Activated CD8-positive, alpha-beta memory T cell treated with anti-CD3 and anti-CD28 coated beads for 48 hours (primary cell): Measurements from ENCODE around the gene CSHL1.
A peak's percentile ranks its signal among the peaks of the same experiment; 100 is the strongest.
"Not testable (repeated sequence)": the region's sequence is repeated elsewhere in the genome, so short reads cannot be mapped to it uniquely, and the experiment has no call there.

Experiments used
- DNase-seq, 3 experiments: peaks; one replicate each; pipeline ENCODE4 v3.0.0-alpha.2; 2020; ENCODE audit warnings: low read depth in 2 of 3, low spot score in 2 of 3

The CSHL1 gene

DNA sequence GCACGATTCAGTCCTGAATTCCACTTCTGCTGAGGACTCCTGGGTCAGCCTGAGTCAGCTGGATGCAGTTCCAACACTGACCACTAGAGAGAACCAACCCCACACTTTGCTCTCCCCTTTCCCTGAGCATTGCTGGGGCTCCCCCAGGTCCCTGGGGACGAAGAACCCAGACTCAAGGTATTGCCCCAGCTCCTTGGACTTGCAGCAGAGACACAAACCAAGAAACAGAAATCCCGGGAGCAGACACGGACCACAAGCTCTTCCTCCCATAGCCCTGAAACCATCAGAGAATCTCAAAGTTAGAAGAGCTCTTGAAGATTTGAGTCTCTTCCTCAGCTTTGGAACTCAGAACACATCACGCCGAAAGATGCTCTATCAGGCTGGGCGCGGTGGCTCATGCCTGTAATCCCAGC is 8.3 kb upstream of the CSHL1 start:
- DNase-seq = peak; percentile 24 to 49 (median 45)

DNA sequence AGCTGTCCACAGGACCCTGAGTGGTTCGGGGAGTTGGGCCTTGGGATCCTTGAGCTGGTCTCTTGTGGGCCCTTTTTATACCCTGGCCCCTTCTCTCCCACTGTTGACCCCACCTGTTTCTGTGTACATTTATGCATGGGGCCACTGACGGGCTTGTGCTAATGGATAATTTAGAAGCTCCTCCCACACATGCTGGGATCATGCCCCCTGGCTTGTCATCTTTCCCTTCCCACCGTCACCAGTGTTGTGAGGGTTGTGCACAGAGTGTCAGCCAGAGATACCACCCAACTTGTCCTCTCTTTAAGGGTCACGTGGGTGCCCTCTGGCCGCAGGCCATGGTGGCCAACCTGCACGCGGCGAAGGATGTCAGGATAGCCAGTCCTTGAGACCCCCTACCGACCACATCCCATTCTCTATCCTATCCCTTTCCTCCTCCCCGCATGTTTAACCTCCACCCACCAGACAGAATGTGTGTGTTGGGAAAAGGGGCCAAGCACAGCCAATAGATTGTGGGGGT is 7.8 kb upstream of the CSHL1 start, which contains the start of gene GH1:
Gene GH1 (minus strand): TSS at position 51 of the 517 bp plus-strand sequence. CDS start 63 bp downstream, outside the sequence.
- not testable (repeated sequence) for DNase-seq

DNA sequence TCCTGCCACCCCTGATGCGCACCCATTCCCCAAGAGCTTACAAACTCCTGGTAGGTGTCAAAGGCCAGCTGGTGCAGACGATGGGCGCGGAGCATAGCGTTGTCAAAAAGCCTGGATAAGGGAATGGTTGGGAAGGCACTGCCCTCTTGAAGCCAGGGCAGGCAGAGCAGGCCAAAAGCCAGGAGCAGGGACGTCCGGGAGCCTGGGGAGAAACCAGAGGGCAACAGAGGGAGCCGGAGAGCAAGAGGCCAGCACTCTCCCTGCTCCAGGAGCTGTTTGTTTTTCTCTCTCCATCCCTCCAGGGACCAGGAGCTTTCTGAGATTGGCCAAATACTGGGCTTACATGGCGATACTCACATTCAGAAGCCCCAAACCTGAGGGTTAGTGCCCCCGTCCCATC is 7.2 kb upstream of the CSHL1 start:
- DNase-seq = no peak

DNA sequence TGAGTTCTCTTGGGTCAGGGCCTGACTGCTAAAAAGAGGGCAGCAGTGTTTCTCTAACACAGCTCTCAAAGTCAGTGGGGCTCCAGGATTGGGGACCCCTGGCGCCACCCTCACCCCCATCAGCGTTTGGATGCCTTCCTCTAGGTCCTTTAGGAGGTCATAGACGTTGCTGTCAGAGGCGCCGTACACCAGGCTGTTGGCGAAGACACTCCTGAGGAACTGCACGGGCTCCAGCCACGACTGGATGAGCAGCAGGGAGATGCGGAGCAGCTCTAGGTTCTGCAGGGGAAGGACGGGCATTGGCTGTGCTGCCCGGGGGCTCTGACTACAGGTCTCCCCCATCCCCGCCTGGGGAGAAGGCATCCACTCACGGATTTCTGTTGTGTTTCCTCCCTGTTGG is 6.6 kb upstream of the CSHL1 start:
- DNase-seq = no peak

DNA sequence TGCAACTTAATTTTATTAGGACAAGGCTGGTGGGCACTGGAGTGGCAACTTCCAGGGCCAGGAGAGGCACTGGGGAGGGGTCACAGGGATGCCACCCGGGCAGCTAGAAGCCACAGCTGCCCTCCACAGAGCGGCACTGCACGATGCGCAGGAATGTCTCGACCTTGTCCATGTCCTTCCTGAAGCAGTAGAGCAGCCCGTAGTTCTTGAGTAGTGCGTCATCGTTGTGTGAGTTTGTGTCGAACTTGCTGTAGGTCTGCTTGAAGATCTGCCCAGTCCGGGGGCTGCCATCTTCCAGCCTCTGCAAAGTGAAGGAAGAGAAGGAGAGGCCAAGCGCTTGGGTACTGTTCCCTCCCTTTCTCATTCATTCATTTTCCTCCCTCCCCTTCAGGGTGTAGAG is 6.1 kb upstream of the CSHL1 start:
- DNase-seq = not testable (repeated sequence)

DNA sequence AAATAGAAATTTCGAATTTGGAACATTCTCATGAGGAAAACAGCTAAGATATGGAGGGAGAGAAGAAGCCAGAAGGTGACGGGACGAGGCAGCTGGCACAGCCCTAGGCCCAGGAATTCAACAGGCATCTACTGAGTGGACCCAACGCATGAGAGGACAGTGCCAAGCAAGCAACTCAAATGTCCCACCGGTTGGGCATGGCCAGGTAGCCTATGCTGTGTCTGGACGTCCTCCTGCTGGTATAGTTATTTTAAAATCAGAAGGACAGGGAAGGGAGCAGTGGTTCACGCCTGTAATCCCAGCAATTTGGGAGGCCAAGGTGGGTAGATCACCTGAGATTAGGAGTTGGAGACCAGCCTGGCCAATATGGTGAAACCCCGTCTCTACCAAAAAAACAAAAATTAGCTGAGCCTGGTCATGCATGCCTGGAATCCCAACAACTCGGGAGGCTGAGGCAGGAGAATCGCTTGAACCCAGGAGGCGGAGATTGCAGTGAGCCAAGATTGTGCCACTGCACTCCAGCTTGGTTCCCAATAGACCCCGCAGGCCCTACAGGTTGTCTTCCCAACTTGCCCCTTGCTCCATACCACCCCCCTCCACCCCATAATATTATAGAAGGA is 5.6 kb upstream of the CSHL1 start:
- no peak for DNase-seq

DNA sequence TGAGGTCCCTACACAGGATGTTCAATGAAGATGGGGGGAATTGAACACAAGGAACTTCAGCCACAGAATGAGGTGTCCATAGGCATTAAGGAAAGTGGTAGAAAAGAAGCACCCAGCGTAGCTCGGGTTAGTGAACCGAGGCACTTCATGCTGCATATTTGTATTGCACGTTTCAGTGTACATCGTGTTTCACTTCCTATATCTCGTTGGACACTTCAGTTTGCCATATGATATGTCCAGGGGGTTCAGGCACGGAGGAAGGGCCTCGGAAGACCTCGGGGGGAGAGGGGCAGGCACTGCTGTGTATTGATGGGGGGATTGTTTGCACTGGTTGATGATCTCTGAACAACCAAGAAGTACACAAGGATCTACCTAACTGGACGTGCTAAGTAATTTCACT is 4.7 kb upstream of the CSHL1 start:
- not testable (repeated sequence) for DNase-seq

DNA sequence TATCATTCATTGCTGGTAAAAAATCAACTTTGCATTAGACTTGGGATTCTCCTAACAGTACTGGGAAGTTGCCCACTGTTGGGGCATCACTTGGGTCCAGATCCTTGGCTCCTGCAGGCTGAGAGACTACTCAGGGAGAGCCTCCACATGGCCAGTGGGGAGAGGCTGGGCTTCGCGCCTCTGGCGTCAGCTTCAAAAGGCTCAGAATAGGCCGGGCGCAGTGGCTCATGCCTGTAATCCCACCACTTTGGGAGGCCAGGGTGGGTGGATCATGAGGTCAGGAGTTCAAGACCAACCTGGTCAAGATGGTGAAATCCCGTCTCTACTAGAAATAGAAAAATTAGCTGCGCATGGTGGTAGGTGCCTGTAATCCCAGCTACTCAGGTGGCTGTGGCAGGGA is 3.4 kb upstream of the CSHL1 start:
- no peak for DNase-seq

DNA sequence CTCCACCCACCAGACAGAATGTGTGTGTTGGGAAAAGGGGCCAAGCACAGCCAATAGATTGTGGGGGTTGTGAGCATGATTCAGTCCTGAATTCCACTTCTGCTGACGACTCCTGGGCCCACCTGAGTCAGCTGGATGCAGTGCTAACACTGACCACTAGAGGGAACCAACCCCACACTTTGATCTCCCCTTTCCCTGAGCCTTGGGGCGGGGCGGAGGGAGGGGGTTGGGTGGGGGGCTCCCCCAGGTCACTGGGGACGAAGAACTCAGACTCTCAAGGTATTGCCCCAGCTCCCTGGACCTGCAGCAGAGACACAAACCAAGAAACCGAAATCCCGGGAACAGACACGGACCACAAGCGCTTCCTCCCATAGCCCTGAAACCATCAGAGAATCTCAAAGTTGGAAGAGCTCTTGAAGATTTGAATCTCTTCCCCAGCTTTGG is 621 bp upstream of the CSHL1 start:
- peak in 2 of 3 experiments; percentile 44 to 73 for DNase-seq

DNA sequence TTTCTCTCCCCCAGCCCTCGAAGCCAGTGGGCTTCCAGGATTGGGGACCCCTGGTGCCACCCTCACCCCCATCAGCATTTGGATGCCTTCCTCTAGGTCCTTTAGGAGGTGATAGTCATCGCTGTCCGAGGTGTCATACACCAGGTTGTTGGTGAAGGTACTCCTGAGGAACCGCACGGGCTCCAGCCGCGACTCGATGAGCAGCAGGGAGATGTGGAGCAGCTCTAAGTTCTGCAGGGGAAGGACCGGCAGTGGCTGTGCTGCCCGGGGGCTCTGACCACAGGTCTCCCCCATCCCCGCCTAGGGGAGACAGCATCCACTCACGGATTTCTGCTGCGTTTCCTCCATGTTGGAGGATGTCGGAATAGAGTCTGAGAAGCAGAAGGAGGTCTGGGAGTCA is 962 bp downstream of the CSHL1 start:
- no peak for DNase-seq

DNA sequence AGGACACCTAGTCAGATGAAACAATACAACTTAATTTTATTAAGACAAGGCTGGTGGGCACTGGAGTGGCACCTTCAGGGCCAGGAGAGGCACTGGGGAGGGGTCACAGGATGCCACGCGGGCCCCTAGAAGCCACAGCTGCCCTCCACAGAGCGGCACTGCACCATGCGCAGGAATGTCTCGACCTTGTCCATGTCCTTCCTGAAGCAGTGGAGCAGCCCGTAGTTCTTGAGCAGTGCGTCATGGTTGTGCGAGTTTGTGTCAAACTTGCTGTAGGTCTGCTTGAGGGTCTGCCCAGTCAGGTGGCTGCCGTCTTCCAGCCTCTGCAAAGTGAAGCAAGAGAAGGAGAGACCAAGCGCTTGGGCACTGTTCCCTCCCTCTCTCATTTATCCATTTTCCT is 1.5 kb downstream of the CSHL1 start:
- DNase-seq = not testable (repeated sequence)

DNA sequence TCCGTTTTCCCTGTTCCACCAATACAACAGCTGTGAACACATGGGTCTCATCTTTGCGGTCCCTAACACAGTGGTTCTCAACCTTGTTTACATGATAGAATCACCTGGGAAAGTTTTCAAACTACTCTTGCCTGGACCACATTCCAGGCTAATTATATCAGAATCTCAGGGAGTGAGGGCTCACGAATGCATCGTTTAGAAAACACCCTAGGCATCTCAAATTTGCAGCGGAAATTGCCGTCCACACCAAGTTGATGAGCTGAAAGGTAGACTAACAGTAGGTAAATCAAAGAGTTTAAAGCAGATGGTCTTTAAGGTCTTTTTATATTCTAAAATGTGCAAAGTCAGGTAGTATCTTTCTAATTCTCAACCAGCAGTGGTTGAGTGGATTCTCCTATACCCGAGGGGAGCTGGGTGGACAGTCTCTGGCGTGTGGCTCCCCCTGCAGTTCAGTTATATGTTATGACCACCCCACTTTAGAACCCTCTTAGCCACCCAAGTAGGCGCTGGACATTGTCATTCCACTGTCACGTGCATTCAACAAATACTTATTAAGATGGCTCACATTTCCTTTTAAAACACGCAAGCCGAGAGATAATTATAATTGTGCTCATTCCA is 3.8 kb downstream of the CSHL1 start:
- DNase-seq = not testable (repeated sequence)

DNA sequence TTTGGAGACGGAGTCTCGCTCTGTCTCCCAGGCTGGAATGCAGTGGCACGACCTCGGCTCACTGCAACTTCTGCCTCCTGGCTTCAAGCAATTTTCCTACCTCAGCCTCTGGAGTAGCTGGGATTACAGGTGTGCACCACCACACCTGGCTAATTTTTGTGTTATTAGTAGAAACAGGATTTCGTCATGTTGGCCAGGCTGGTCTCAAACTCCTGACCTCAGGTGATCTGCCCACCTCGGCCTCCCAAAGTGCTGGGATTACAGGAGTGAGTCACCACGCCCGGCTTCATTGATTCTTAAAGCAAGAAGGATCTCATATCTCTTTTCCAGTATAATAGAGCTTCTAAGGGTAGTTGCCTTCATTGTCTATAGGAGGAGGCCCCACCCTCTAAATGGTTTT is 6.3 kb downstream of the CSHL1 start:
- not testable (repeated sequence) for DNase-seq

DNA sequence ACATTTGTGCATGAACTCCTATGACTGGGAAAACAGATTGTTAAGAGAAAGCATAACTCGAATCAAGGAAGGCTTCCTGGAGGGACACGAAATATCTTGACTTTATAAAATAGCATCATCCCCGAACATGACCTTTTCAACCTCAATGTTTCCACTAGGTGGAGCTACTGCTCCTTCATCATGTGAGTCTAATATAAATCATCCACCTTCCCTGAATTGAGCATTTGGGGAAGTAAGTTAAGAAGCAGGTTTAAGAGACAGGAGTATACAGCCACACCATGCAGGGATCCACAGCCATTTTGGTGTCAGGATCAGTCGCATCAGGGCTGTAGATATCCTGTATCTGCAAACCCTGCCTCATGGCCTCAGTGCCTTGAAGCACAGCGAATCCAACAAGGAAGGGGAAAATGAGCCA is 7.3 kb downstream of the CSHL1 start:
- not testable (repeated sequence) for DNase-seq

DNA sequence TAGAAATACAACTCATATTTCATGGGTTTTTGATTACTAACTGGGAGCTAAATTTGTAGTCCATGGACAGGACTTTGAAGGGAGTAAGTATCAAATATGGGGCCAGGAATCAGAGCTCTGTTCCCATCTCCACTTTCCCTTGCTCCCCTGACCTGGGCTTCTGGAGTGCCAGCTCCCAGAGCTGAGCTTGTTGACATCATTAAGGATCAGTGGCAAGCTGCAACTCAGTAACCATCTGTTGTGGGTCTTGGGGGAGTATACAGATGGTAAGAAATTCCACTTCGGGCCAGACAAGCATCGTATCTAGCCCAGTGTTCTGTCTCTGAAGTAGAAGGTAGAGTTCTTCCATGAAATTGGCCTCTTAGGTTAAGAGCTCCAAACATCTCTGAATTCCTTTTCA is 9.1 kb downstream of the CSHL1 start:
- not testable (repeated sequence) for DNase-seq

DNA sequence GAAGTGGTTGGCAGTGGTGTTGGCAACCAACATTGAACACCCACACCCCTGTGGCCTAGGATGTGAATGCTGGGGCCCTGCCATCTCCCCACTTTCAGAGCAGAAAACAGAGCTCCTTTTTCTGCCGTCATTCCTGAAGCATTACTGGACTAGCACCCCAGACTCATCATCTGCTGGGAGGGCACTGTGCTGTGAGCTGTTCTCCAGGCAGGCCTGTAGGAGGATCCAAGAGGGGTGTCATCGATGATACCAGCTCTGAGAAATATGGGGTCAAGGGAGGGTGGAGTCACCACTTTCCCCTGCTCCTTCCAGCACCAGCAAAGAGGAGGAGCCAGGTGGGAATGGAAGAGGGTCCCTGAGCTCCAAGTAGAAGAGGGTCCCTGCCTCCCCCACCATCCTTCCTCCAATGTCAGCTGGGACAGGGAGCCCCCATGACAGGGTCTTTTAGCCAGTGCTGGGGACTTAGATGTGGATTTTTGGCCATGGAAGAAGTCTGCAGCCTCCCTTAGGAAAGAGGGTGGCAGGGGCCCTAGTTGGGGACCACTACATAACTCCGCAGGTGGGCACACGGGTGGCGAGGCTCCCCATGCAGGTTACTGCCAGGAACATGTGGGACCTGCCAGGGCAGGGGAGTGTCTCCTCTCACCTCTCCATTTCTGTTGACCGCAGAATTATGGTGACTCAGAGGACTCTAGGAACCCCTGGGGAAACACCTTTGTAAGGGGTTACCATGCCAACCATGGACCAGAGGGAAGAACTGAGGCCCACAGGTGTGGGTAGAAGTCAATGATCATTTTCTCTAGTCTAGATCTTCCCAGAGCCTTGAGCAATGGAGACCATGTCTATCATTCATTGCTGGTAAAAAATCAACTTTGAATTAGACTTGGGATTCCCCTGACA is 11.9 kb downstream of the CSHL1 start:
- not testable (repeated sequence) for DNase-seq

DNA sequence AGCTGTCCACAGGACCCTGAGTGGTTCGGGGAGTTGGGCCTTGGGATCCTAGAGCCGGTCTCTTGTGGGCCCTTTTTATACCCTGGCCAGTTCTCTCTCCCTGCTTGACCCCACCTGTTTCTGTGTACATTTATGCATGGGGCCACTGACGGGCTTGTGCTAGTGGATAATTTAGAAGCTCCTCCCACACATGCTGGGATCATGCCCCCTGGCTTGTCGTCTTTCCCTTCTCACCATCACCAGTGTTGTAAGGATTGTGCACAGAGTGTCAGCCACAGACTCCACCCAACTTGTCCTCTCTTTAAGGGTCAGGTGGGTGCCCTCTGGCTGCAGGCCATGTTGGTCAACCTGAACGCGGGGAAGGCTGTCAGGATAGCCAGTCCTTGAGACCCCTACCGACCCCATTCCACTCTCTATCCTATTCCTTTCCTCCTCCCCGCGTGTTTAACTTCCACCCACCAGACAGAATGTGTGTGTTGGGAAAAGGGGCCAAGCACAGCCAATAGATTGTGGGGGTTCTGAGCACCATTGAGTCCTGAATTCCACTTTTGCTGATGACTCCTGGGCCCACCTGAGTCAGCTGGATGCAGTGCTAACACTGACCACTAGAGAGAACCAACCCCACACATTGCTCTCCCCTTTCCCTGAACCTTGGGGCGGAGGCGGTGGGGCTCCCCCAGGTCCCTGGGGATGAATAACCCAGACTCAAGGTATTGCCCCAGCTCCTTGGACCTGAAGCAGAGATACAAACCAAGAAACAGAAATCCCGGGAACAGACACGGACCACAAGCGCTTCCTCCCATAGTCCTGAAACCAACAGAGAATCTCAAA is 14.3 kb downstream of the CSHL1 start, which contains the start of gene CSH1:
Gene CSH1 (minus strand): TSS at position 51 of the 831 bp plus-strand sequence. CDS start 63 bp downstream, outside the sequence.
- not testable (repeated sequence) for DNase-seq

DNA sequence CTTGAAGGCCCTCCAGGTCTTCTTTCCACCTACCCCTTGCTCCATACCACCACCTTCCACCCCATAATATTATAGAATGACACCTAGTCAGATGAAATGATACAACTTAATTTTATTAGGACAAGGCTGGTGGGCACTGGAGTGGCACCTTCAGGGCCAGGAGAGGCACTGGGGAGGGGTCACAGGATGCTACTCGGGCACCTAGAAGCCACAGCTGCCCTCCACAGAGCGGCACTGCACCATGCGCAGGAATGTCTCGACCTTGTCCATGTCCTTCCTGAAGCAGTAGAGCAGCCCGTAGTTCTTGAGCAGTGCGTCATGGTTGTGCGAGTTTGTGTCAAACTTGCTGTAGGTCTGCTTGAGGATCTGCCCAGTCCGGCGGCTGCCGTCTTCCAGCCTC is 16.2 kb downstream of the CSHL1 start:
- not testable (repeated sequence) for DNase-seq

DNA sequence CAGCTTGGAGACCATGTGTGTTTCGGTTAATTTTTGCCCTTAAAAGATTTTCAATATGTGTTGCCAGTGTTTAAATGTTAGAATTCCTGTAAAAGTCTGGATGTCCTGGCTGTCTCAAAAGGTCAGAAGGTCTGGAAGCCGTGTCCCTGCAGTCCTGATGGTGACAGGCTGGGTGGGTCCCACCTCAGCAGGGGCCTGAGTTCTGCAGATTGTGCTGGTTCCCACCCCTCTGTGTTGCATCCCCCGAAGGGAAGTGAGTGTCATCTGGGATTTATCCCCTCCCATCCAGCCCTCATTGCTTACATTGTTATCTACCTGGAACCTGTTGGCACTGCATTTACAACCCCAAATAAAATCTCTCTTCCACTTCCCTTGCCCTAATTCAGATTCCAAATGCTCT is 17.0 kb downstream of the CSHL1 start:
- DNase-seq = not testable (repeated sequence)

DNA sequence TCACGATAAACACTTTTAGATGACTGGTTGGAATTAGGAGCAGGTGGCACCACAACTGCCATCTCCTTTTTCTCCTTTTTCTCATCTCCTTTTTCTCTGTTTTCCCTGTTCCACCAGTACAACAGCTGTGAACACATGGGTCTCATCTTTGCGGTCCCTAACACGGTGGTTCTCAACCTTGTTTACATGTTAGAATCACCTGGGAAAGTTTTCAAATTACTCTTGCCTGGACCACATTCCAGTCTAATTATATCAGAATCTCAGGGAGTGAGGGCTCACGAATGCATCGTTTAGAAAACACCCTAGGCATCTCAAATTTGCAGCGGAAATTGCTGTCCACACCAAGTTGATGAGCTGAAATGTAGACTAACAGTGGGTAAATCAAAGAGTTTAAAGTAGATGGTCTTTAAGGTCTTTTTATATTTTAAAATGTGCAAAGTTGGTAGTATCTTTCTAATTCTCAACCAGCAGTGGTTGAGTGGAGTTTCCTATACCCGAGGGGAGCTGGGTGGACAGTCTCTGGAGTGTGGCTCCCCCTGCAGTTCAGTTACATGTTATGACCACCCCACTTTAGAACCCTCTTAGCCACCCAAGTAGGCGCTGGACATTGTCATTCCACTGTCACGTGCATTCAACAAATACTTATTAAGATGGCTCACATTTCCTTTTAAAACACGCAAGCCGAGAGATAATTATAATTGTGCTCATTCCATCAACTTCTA is 18.6 kb downstream of the CSHL1 start:
- DNase-seq = not testable (repeated sequence)
